ENCODE results near the gene CNKSR3.

Gene CNKSR3

GRCh38 chr6:154448448-154449096 is 61.9 kb downstream of the CNKSR3 start:
- no peak for DNase-seq

GRCh38 chr6:154447954-154448353 is 62.5 kb downstream of the CNKSR3 start:
- no peak for DNase-seq

- DNase-seq: no peak
Observed at GRCh38 chr6:154446984-154447383, 63.5 kb downstream of the CNKSR3 start.

GRCh38 chr6:154445417-154445816 is 65.1 kb downstream of the CNKSR3 start:
- no peak for DNase-seq

GRCh38 chr6:154441995-154442310 is 68.5 kb downstream of the CNKSR3 start:
- DNase-seq: no peak

GRCh38 chr6:154440422-154441043 is 70.0 kb downstream of the CNKSR3 start:
- DNase-seq: no peak

- DNase-seq: no peak
Observed at GRCh38 chr6:154440022-154440421, 70.5 kb downstream of the CNKSR3 start.

GRCh38 chr6:154438882-154439415 is 71.5 kb downstream of the CNKSR3 start:
- DNase-seq: no peak

GRCh38 chr6:154435400-154435945 is 75.0 kb downstream of the CNKSR3 start:
- DNase-seq: no peak

- DNase-seq: no peak
Observed at GRCh38 chr6:154434662-154435061, 75.8 kb downstream of the CNKSR3 start.

- no peak for DNase-seq
Observed at GRCh38 chr6:154433477-154434241, 76.8 kb downstream of the CNKSR3 start.

GRCh38 chr6:154432533-154433476 is 77.7 kb downstream of the CNKSR3 start:
- no peak for DNase-seq

- DNase-seq: no peak
Observed at GRCh38 chr6:154430481-154430919, 80.0 kb downstream of the CNKSR3 start.

- no peak for DNase-seq
Observed at GRCh38 chr6:154429711-154430110, 80.8 kb downstream of the CNKSR3 start.

GRCh38 chr6:154428897-154429296 is 81.6 kb downstream of the CNKSR3 start:
- DNase-seq: no peak

GRCh38 chr6:154427446-154427845 is 83.0 kb downstream of the CNKSR3 start:
- no peak for DNase-seq

- no peak for DNase-seq
Observed at GRCh38 chr6:154426997-154427396, 83.5 kb downstream of the CNKSR3 start.

- DNase-seq: no peak
Observed at GRCh38 chr6:154425034-154425433, 85.5 kb downstream of the CNKSR3 start.

GRCh38 chr6:154414021-154414813 is 96.3 kb downstream of the CNKSR3 start:
- no peak for DNase-seq

GRCh38 chr6:154412106-154412820 is 98.2 kb downstream of the CNKSR3 start:
- no peak for DNase-seq

- DNase-seq: no peak
Observed at GRCh38 chr6:154411076-154411475, 99.4 kb downstream of the CNKSR3 start.
